ENCODE measurements around the gene KDM2A.

DNA sequence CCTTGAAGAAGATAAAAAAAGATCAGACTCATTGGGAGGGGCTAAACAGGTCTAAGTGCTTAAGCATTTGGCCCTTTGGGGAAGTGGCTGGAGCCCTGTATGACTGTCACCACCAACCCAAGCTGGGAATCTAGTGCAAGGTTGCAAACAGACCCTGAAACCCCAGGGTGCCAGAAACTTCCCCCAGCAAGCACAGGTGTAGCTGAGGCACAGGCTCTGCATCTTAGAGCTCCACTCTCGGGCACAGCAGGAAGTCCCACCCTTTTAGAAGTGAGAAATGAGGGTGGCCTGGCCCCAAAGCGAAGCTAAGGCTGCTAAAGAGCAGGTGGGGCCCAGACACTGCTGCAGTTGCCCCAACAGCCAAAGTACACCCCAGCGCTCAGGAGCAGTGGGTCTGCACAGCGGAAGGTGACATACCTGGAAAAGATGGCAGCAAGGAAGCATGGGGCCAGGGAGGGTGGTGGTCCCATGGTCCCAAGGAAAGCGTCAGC is 5.8 kb upstream of the KDM2A start:
- TF ChIP-seq, protein P1, sequence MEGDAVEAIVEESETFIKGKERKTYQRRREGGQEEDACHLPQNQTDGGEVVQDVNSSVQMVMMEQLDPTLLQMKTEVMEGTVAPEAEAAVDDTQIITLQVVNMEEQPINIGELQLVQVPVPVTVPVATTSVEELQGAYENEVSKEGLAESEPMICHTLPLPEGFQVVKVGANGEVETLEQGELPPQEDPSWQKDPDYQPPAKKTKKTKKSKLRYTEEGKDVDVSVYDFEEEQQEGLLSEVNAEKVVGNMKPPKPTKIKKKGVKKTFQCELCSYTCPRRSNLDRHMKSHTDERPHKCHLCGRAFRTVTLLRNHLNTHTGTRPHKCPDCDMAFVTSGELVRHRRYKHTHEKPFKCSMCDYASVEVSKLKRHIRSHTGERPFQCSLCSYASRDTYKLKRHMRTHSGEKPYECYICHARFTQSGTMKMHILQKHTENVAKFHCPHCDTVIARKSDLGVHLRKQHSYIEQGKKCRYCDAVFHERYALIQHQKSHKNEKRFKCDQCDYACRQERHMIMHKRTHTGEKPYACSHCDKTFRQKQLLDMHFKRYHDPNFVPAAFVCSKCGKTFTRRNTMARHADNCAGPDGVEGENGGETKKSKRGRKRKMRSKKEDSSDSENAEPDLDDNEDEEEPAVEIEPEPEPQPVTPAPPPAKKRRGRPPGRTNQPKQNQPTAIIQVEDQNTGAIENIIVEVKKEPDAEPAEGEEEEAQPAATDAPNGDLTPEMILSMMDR (IDR thresholded peaks at IDR 0.05; ENCODE audit: insufficient read depth, low read length) = no peak
- TF ChIP-seq POLR2AphosphoS5 (IDR thresholded peaks at IDR 0.05; ENCODE audit: low read depth) = no peak
- TF ChIP-seq, protein P2, sequence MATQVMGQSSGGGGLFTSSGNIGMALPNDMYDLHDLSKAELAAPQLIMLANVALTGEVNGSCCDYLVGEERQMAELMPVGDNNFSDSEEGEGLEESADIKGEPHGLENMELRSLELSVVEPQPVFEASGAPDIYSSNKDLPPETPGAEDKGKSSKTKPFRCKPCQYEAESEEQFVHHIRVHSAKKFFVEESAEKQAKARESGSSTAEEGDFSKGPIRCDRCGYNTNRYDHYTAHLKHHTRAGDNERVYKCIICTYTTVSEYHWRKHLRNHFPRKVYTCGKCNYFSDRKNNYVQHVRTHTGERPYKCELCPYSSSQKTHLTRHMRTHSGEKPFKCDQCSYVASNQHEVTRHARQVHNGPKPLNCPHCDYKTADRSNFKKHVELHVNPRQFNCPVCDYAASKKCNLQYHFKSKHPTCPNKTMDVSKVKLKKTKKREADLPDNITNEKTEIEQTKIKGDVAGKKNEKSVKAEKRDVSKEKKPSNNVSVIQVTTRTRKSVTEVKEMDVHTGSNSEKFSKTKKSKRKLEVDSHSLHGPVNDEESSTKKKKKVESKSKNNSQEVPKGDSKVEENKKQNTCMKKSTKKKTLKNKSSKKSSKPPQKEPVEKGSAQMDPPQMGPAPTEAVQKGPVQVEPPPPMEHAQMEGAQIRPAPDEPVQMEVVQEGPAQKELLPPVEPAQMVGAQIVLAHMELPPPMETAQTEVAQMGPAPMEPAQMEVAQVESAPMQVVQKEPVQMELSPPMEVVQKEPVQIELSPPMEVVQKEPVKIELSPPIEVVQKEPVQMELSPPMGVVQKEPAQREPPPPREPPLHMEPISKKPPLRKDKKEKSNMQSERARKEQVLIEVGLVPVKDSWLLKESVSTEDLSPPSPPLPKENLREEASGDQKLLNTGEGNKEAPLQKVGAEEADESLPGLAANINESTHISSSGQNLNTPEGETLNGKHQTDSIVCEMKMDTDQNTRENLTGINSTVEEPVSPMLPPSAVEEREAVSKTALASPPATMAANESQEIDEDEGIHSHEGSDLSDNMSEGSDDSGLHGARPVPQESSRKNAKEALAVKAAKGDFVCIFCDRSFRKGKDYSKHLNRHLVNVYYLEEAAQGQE (IDR thresholded peaks at IDR 0.05; ENCODE audit: insufficient replicate concordance, low read depth) = no peak
- no peak for TF ChIP-seq GABPA (IDR thresholded peaks at IDR 0.05; ENCODE audit: low read depth)

Data from HL-60 (cell line).